Activated naive CD8-positive, alpha-beta T cell treated with anti-CD3 and anti-CD28 coated beads, Interleukin-2, amount 50 U/mL, for 16 hours (primary cell): ENCODE data around the gene DACT2.

Experiments used
- DNase-seq: peaks from one replicate; pipeline ENCODE4 v3.0.0-alpha.2; 2020; ENCODE audit warnings: low read depth, low spot score

The DACT2 gene

DNA sequence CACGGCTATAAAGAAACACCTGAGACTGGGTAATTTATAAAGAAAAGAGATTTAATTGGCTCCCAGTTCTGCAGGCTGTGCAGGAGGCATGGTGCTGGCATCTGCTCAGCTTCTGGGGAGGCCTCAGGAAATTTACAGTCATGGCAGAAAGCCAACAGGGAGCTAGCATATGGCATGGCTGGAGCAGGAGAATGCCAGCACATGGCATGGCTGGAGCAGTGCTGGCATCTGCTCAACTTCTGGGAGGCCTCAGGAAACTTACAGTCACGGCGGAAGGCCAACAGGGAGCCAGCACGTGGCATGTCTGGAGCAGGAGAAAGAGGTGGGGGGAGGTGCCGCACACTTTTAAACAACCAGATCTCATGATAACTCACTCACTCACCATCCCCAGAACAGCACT lies 32.5 kb upstream of the DACT2 start:
- DNase-seq, result no peak

DNA sequence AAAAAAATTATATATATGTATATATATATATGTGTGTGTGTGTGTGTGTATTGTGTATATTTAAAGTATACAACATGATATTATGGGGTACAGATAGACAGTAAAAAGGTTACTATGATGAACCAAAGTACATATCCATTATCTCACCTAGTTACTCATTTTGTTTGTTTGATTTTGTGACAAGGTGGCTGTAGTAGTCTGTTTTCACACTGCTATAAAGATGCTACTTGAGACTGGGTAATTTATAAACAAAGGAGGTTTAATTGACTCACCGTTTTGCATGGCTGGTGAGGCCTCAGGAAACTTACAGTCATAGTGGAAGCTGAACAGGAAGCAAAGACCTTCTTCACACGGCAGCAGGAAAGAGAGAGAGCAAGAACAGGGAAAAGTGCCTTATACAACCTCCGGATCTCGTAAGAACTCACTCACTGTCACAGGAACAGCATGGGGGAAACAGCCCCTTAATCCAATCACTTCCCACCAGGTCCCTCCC lies 30.2 kb upstream of the DACT2 start:
- no peak for DNase-seq

DNA sequence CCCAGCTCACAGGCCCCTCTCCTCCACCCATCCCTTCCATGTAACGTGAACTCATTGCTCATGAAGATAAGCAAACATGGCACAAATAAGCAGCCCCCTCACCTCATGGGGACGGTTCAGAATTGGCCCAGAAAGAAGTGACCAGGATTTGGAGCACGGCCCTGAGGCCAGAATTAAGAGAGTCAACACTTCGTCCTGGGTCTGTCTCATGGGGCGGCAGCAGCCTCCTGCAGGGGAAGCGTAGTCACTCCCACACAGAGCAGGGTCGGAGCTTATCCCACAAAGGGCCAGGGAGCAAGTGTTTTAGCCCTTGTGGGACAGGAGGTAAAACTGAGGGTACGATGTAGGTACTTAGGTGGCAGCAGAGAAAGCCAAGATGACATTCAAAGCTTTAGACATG lies 28.6 kb upstream of the DACT2 start:
- no peak for DNase-seq

DNA sequence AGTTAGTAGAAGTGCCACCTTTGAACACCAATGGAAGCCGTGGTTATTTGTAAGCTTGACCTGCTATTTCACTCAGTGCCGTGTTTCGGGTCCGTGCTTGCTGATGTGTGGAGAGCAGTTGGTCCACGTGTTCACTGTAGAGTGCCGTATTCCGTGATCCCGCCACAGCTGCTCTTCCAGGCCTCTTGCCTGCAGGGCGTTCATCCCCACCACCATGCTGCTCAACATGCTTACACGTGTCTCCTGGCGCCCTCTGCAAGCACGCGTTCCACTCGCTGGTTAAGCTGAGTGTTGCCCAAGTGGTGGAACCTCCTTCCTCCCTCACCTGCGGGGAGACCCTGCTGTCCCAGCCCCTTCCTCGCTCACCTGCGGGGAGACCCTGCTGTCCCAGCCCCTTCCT lies 28.0 kb upstream of the DACT2 start:
- DNase-seq, result no peak

DNA sequence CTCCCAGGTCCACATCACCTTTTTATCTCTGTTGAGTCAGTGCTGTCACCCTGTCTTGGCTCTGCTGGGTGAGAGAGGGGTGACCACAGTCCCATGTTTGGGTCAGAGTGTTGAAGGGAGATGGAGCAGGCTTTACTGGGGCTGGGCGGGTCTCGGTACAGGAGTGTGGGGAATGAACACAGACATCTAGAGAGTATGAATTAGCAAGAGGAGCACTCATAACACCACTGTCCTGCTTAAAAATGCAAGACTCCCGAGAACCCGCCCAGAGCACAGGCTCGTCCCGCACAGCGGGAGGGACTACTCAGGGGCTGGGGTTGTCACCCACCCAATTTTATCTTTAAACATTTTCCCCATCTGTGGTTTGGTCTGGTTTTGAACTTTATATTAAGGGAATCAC lies 27.5 kb upstream of the DACT2 start:
- DNase-seq, result no peak

DNA sequence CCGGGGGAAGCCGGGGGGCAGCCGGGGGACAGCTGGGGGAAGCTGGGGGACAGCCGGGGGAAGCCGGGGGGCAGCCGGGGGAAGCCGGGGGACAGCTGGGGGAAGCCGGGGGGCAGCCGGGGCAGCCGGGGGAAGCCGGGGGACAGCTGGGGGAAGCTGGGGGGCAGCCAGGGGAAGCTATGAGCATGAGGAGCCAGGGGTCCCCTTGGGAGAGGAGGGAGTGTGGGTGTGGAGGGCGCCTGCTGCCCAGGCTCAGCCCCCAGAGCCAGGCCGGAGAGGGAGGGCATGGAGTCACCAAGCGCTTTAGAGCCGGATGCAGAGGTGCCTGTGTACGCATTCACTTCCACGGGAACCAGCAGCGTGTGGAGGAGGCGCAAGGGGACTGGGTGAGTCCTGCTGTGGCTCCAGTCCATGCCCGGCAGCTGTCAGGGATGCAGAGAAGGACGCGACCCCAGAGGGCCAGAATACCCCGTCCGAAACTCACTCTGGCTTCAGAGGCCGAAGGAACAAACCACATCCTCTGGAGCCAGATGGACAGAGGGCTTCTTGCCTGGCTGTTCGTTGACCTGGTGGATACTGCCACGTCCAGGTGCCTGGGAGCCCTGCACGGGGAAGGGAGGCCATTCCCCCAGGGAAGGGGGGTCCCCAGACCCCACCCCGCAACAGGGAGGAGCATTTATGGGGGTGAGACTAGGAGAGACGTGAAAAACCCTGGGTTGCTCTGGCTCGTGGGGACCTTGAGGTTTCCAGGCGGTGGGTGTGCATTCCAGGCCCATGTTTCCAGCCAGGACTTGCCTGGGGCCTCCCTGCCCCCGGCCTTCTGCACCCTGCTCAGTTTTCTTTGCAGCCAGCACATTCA lies 26.5 kb upstream of the DACT2 start:
- no peak for DNase-seq

DNA sequence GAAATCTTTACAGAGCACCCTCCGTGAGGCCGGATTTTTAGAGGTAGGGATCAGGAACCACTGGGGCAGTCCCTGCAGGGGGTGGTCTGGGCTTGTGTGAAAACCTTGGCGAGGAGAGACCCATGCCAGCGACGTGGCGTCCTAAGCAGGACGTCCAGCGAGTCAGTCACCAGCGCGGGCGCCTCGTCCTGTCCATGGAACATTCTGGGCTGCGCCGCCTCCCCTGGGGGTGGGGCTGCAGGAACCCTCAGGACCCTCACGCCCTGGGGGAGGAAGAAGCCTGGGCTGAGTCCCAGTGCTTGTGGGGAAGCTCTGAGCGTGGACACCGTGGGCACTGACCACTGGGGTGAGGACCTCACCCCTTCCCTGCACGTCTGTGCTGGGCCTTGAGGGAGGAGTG lies 25.7 kb upstream of the DACT2 start:
- DNase-seq, result no peak

DNA sequence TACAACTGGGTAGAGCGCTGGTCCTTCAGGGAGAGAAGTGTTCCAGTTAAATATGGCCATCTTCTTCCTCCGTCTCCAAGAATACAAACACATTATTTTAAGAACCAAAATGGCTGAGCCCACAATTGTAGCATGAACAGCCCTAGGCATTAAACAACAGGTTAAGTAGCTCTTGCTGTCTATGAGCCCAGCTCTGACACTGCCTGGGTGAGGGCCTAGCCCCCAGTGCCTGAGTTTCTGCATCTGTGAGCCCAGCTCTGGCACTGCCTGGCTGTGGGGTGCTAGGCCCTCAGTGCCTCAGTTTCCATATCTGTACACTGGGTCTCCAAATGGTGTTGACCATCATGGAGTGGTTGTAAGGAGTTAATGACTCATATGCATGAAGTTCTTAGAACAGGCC lies 24.8 kb upstream of the DACT2 start:
- no peak for DNase-seq

DNA sequence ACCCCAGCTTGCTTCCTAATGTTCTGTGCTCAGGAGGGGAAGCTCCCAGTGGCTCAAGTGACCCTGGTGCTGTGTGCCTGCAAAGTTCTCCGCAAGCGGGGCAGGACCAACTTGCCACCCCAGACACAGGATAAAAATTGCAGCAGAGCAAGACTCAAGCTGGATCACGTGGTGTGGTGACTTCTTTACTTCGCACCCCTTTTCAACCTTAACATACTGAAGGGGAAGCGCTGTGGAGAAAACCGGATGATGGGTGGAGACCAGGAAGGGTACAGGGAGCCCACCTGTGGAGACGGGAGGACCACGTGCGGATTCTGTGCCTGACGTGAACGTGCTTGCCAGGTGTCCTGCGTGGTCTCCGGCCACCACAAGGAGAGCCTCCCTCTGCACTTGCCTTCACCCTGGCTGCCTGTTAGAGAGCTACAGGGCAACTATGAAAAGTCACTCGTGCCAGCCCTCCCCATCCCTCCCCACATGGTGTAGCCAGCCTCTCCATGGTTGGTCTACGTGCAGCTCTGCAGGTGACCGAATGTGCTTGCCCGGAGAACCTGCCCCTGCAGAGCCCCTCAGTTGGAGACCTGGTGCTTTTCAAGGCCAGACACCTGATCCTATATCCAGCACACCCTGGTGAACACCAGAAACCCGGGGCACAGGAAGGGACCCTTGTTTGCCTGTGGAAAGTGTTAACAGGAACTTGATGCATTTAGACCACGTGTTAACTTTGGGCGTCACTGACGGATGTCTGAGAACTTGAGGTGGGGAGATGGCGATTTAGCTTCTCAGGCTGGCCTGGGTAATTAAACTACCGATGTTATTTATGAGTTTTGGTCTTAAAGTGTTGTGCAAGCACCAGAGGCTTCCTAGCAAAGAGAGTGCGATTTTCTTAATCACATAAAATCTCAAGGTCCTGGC lies 23.9 kb upstream of the DACT2 start:
- DNase-seq, result no peak

DNA sequence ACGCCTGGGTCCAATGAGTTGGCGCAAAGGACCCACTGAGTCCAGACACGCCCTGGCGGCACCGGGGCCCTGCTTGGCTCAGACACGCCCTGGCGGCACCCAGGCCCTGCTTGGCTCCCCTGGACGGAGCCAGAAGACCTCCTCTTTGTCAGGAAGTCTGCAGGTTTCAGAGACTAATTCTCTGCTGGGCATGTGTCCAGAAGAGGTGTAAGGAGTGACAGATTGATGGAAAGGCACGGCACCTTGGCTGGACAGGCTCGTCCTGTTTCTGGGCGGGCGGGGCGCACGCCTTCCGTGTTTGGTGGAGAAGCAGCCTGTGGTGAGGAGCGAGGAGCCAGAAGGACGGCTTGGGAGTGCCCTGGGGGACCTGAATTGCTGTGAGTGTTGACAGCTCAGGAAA lies 23.1 kb upstream of the DACT2 start:
- no peak for DNase-seq

DNA sequence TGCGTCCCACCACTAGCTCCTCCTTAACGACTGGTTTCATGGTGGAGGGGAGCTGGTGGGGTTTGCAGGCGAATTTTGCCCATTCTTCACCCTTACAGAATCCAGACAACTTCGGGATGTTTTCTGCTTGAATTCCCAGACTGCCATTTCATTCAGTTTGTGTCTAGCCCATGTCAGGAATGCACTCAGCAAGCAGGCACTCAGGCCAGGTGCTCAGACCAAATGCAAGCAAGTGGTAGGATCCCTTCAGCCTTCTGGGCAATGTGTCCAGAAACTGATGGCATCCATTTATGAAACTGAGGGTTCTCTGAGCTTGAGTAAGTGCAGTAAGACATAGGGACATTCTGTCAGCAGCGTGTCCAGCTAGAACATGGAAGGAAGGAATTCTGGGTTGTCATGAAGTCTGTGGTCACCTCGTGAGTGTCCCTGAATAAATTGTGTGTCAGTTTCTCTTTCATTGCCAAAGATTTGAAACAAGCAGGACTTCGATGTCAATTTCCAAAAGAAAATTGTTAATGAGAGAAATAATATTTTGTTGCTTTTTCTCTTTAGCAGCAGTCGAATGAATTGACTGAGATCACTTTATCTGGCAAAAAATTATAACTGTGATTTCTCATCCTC lies 21.8 kb upstream of the DACT2 start:
- DNase-seq, result no peak

DNA sequence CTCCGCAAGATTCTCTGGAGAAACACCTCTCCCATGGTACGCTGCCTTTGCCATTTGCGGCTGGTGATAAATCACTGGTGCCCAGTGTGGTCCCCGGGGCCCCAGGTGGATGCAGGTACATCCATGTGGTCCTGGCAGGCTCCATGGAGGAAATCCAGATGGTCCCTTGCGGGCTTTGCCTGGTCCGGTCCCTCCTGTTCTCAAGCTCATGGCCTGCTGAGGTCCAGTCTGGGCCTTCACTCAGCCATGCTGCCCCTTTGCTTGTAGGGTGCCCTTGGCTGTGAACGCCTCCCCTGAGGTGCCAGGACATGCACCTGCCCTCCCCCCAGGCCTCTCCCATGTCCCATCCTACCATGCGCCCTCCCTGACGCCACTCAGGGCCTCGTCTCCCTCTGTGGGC lies 21.2 kb upstream of the DACT2 start:
- DNase-seq, result no peak

DNA sequence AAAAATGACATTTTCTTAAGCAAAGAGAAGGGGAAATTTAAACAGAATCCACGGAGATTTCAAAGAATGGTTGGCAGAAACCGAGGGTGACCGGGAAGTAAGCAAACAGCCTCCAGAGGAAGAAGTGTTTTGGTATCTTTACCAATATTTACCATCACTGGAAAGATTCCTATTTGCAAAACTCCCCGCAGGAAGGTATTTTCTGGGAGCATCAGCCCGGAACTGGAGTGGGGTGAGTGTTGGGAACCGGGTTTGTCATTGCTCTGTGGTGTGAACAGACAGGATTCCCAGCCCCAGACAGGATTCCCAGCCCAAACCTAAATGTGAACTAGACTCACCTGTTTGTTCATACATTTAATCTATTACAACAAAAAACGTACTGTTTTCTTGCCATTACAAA lies 19.2 kb upstream of the DACT2 start:
- DNase-seq, result no peak

DNA sequence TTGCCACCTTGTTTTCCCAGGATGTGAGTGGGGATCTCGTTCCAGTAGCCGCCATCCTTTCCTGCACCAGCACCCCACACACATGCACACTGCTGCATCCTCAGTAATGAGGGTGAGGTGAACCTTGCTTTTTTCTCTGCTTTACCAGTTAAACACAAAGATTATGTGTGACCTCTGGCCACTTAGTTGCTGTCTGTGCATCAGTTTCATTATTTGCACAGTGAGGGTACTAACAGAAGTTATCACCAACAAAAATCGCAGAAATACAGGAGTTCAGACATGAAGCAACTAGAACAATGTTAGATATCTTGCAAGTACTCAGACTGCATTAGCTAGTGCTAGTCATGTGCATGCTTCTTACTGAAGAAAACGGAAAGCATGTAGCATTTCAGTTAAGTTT lies 17.4 kb upstream of the DACT2 start:
- no peak for DNase-seq

DNA sequence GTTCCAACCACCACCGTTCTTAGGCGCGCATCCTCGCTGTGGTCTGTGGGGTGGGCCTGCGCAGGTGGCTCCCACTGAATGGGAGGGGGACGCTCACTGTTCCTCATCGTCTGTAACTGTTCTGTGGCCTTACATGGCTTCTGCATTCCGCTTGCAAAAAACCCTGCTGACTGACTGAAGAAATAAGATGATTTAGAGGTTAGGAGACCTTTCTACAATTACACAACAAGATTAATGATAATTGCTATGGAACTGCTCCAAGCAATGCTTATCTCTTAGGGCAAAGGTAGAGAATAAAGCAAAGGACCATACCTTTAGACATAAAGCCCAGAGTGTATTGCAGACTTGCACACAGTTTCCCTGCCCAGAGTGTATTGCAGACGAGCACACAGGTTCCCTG lies 14.4 kb upstream of the DACT2 start:
- DNase-seq, result no peak

DNA sequence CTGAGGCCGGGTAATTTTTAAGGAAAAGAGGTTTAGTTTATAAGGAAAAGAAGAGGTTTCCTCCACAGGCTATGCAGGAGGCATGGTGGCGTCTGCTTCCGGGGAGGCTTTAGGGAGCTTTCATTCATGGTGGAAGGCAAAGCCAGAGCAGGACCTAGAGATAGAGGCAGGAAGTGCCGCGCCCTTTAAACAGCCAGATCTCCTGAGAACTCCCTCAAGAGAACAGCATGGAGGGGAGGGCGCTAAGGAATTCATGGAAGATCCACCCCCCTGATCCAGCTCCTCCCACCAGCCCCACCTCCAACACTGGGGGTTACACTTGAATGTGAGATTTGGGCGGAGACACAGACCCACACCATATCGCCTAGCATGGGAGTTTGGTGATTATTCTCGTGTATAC lies 13.9 kb upstream of the DACT2 start:
- DNase-seq, result no peak

DNA sequence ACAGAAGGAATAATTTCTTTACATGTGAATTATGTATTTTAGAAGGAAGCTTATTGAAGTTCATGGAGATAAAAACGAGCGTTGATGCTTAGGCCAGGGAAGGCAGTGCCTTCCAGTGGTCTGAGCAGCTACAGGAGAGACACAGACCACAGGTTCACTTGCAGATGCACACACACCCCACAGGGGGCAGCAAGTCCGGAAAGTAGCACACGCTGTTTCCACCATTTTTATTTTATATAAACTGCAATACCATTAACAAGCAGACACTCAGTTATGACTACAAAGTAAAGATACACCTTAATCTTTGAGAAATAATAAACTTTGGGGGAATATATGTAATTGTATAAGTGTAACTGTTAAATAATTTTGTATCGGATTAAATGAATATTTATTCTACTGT lies 13.5 kb upstream of the DACT2 start:
- DNase-seq, result no peak

DNA sequence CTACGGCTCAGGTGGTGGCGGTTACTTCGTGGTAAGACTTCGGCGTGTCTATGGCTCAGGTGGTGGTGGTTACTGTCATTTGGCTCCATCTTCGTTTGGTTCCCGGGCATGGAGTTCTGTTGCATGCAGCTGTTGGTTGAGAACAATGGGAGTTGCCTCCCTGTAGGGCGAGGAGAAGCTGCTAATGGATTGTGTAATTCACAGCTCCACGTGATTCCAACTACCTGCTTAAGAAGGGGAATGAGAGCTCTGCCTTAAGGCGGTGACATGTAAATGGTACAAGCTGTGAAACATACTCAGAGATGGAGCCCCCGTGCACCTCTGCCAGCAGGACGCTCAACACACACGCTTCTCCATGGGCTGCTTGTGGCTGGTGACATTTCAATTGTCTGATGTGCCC lies 12.4 kb upstream of the DACT2 start:
- no peak for DNase-seq

DNA sequence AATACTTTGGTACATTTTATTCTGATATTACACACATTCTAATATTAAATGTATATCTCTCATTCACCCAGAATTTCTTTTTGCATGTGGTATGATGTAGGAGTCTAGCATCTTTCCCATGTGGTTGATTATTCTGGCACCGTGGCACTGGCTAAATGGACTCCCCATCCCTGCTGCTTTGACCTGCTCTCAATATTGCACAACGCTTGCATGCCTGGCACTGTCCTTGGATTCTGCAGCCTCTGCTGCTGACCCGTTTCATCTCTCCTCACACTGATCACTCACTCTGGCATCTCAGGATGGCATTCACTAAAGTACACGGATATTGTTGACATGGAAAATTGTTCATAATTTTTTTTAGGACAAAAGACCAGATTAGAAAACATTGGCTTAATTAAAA lies 11.5 kb upstream of the DACT2 start:
- no peak for DNase-seq

DNA sequence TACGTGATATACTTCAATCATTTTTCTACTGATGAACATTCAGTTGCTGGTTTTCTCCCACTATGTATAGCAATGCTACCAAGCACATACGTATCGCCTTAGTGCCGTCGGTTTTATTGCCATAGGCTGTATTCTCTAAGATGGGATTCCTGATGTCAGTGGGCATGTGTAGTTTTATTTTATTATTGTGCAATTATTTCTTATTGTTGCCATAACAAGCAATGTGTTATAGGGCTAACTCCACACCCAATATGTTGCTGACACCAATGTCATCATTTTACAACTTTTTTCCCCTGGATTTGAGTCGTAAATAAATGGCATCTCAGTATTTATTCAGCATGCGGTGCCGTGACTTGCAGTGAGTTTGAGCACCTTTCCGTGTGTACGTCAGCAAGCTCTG lies 10.8 kb upstream of the DACT2 start:
- no peak for DNase-seq

DNA sequence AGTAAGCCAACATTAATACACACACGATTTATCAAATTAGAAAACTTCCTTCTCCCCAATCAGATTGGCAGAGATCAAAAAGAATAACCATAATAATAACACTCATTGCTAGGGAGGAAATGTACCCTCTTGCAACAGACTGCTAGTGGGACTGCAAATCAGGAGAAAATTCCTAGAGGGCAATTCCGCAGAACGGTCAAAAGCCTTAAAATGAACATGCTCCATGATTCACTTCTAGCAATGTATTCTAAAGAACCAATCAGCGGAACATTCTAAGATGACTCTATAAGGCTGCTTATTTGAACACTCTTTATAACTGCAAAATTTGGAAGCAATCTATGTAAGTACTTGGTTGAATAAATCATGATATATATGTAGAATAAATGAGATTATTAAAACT lies 8.5 kb upstream of the DACT2 start:
- DNase-seq, result no peak
